H9 (cell line): ENCODE measurements around the gene TBXAS1. TPM values are rescaled to one million over a fixed set of nuclear protein-coding genes. Genes with fewer than 3 reads are reported as not detected.

ENCODE experiments used
- DNase-seq: peaks from one replicate; pipeline ENCODE4 v3.0.0-alpha.2; 2017
- H2AFZ ChIP-seq: one replicate; pipeline ENCODE4 v1.6.1; 2013; ENCODE audit warnings: mild to moderate bottlenecking, low read length, control low read depth, moderate library complexity
- H2AK5ac ChIP-seq: 2 replicates; pipeline ENCODE4 v1.6.1; 2013; ENCODE audit warnings: low read length, control low read depth, mixed read lengths; ENCODE audit not compliant: insufficient read length
- H2BK120ac ChIP-seq: one replicate; pipeline ENCODE4 v1.6.1; 2013; ENCODE audit warnings: low read depth, mild to moderate bottlenecking, low read length, control low read depth, inconsistent platforms; ENCODE audit not compliant: poor library complexity, severe bottlenecking
- H2BK12ac ChIP-seq: 2 replicates; pipeline ENCODE4 v1.6.1; 2013; ENCODE audit warnings: low read length, control low read depth, mixed read lengths, low read depth; ENCODE audit not compliant: insufficient read length
- H2BK15ac ChIP-seq: 2 replicates; pipeline ENCODE4 v1.6.1; 2013; ENCODE audit warnings: low read depth, low read length, control low read depth
- H2BK20ac ChIP-seq: one replicate; pipeline ENCODE4 v1.6.1; 2013; ENCODE audit warnings: low read depth, mild to moderate bottlenecking, low read length, control low read depth, inconsistent platforms; ENCODE audit not compliant: poor library complexity, severe bottlenecking
- H2BK5ac ChIP-seq: 2 replicates; pipeline ENCODE4 v1.6.1; 2013; ENCODE audit warnings: low read length, control low read depth, mixed read lengths; ENCODE audit not compliant: insufficient read length
- H3K14ac ChIP-seq: 2 replicates; pipeline ENCODE4 v1.6.1; 2013; ENCODE audit warnings: low read length, control low read depth; ENCODE audit not compliant: insufficient read depth
- H3K18ac ChIP-seq: 2 replicates; pipeline ENCODE4 v1.6.1; 2013; ENCODE audit warnings: low read depth, mild to moderate bottlenecking, mixed read lengths, low read length, control low read depth; ENCODE audit not compliant: insufficient read length
- H3K23ac ChIP-seq: 2 replicates; pipeline ENCODE4 v1.6.1; 2013; ENCODE audit warnings: low read length, control low read depth, mixed read lengths, low read depth; ENCODE audit not compliant: insufficient read length
- H3K23me2 ChIP-seq: 2 replicates; pipeline ENCODE4 v1.6.1; 2013; ENCODE audit warnings: low read depth, mild to moderate bottlenecking, mixed read lengths, low read length, control low read depth; ENCODE audit not compliant: insufficient read length, poor library complexity, severe bottlenecking
- H3K27ac ChIP-seq: 2 replicates; pipeline ENCODE4 v1.5.1; 2013; ENCODE audit warnings: low read length, control low read depth, mixed read lengths, low read depth; ENCODE audit not compliant: insufficient read length
- H3K27me3 ChIP-seq: 2 replicates; pipeline ENCODE4 v1.6.1; 2013; ENCODE audit warnings: low read length, control low read depth, inconsistent platforms; ENCODE audit not compliant: insufficient read depth
- H3K4ac ChIP-seq: 2 replicates; pipeline ENCODE4 v1.6.1; 2013; ENCODE audit warnings: low read depth, mild to moderate bottlenecking, control low read depth, inconsistent platforms, low read length, moderate library complexity
- H3K4me1 ChIP-seq: 2 replicates; pipeline ENCODE4 v1.6.1; 2013; ENCODE audit warnings: low read length, control low read depth, inconsistent platforms; ENCODE audit not compliant: insufficient read depth
- H3K4me2 ChIP-seq: 2 replicates; pipeline ENCODE4 v1.6.1; 2013; ENCODE audit warnings: low read length, control low read depth, mixed read lengths; ENCODE audit not compliant: insufficient read length, insufficient read depth
- H3K56ac ChIP-seq: 2 replicates; pipeline ENCODE4 v1.6.1; 2013; ENCODE audit warnings: low read depth, mild to moderate bottlenecking, mixed read lengths, low read length, control low read depth; ENCODE audit not compliant: insufficient read length
- H3K79me1 ChIP-seq: 2 replicates; pipeline ENCODE4 v1.6.1; 2013; ENCODE audit warnings: low read depth, mild to moderate bottlenecking, moderate library complexity, low read length, control low read depth, inconsistent platforms; ENCODE audit not compliant: insufficient read depth, poor library complexity, severe bottlenecking
- H3K79me2 ChIP-seq: 2 replicates; pipeline ENCODE4 v1.6.1; 2013; ENCODE audit warnings: low read length, control low read depth, inconsistent platforms; ENCODE audit not compliant: insufficient read depth
- H3K9ac ChIP-seq: 2 replicates; pipeline ENCODE4 v1.6.1; 2013; ENCODE audit warnings: low read length, control low read depth, mixed read lengths; ENCODE audit not compliant: insufficient read length; ENCODE audit errors: extremely low read depth
- H3K9me3 ChIP-seq: one replicate; pipeline ENCODE4 v1.6.1; 2013; ENCODE audit warnings: low read depth, low read length, inconsistent platforms; ENCODE audit not compliant: control insufficient read depth
- H3T11ph ChIP-seq: one replicate; pipeline ENCODE4 v1.6.1; 2013; ENCODE audit warnings: mild to moderate bottlenecking, low read length, control low read depth, inconsistent platforms
- H4K20me1 ChIP-seq: one replicate; pipeline ENCODE4 v1.6.1; 2013; ENCODE audit not compliant: control insufficient read depth, insufficient read length, insufficient read depth
- H4K5ac ChIP-seq: 2 replicates; pipeline ENCODE4 v1.6.1; 2013; ENCODE audit warnings: low read depth, mild to moderate bottlenecking, mixed read lengths, low read length, control low read depth; ENCODE audit not compliant: insufficient read length
- H4K8ac ChIP-seq: replicated peaks from 2 replicates; pipeline ENCODE4 v1.6.1; 2013; ENCODE audit warnings: low read length, control low read depth, mixed read lengths, low read depth; ENCODE audit not compliant: insufficient read length
- H4K91ac ChIP-seq: 2 replicates; pipeline ENCODE4 v1.6.1; 2013; ENCODE audit warnings: low read depth, mild to moderate bottlenecking, moderate library complexity, mixed read lengths, low read length, control low read depth; ENCODE audit not compliant: insufficient read length
- H3K27ac Mint-ChIP-seq, 3 experiments: 2 replicates in 2 of 3; 3 replicates in 1 of 3; pipeline ENCODE4 v1.8.0; 2020 to 2021; ENCODE audit warnings: mixed read lengths in 3 of 3, mild to moderate bottlenecking in 1 of 3, moderate library complexity in 1 of 3
- H3K27me3 Mint-ChIP-seq: 2 replicates; pipeline ENCODE4 v1.8.0; 2021; ENCODE audit warnings: low read depth, mild to moderate bottlenecking, moderate library complexity, mixed read lengths
- H3K36me3 Mint-ChIP-seq, 3 experiments: 2 replicates in 2 of 3; 3 replicates in 1 of 3; pipeline ENCODE4 v1.8.0; 2020 to 2021; ENCODE audit warnings: low read depth in 3 of 3, mixed read lengths in 3 of 3; ENCODE audit not compliant: insufficient read depth in 1 of 3
- H3K4me1 Mint-ChIP-seq, 2 experiments: 2 replicates each; pipeline ENCODE4 v1.8.0; 2020; ENCODE audit warnings: mixed read lengths in 2 of 2
- H3K4me3 Mint-ChIP-seq, 2 experiments: 2 replicates in 1 of 2; 3 replicates in 1 of 2; pipeline ENCODE4 v1.8.0; 2020 to 2021; ENCODE audit warnings: mild to moderate bottlenecking in 2 of 2, mixed read lengths in 2 of 2, moderate library complexity in 1 of 2
- H3K9me3 Mint-ChIP-seq, 2 experiments: 2 replicates in 1 of 2; 3 replicates in 1 of 2; pipeline ENCODE4 v1.8.0; 2020; ENCODE audit warnings: mild to moderate bottlenecking in 2 of 2, mixed read lengths in 2 of 2, moderate library complexity in 1 of 2
- WGBS: extraction: QIAGEN DNeasy Blood & Tissue Kit; methylation state at CpG from one replicate; pipeline ENCODE4 v1.1.7; 2013; ENCODE audit warnings: missing lambda C conversion rate, low lambda C conversion rate, mixed read lengths; ENCODE audit not compliant: insufficient read length; ENCODE audit errors: extremely low coverage; 5-methylcytosine and 5-hydroxymethylcytosine counted together
- total RNA-seq: library from RNA; stranded (reverse); gene quantifications from 2 replicates; pipeline ENCODE4 v1.2.1, GENCODE V29; 2021
- TF ChIP-seq, protein P1 (sequence below): fragments of 200-600 bp; sonication (generic); conservative IDR thresholded peaks from 3 replicates; pipeline ENCODE4 v1.8.0; 2021; ENCODE audit warnings: antibody characterized with exemption, mild to moderate bottlenecking

TBXAS1 gene
- total RNA-seq, 1 experiment from 2014 or later, result 0.39 TPM

DNA sequence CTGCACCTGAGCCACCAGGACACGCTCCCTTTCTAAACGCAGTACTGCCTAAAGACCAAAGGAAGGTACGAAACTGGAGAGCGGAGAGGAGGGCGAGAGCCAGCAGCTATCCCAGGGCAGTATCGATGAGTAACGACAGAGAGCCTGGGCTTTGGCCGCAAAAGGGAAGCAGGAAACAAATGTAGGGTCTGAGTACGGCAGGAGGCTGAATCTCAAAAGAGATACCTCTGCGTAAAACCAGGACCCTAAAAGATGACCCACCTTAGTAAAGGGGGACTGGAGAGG, 213.3 kb downstream of the TBXAS1 start:
- Histone ChIP-seq H3T11ph (no peak overlapping the region), H3K9me3 (no peaks in the 10 kb centered on the region), H4K20me1 (no peaks in the 10 kb centered on the region), H4K5ac (no peak overlapping the region), H2BK5ac (no peak overlapping the region), H3K79me2 (no peaks in the 10 kb centered on the region; the same call in 1 of the 2 replicates), H4K91ac (no peak overlapping the region), H3K27ac (no peak overlapping the region), H3K4me1 (no peaks in the 10 kb centered on the region), H3K18ac (no peak overlapping the region), H2BK120ac (no peak overlapping the region), H2BK12ac (no peak overlapping the region), H3K4me2 (no peak overlapping the region), H3K79me1 (no peaks in the 10 kb centered on the region), H3K23me2 (no peaks in the 10 kb centered on the region), H2BK20ac (no peak overlapping the region), H2AFZ (no peak overlapping the region), H3K56ac (no peak overlapping the region), H2BK15ac (no peak overlapping the region), H3K14ac (peak overlapping the region; percentile 63; the same call in 1 of the 2 replicates), H3K4ac (no peak overlapping the region), H3K27me3 (no peaks in the 10 kb centered on the region), H3K23ac (no peak overlapping the region), H4K8ac (no peak overlapping the region), H3K9ac (no peak overlapping the region), H2AK5ac (no peak overlapping the region)
- Mint-ChIP-seq H3K27ac (peak overlapping the region in 1 of 3 experiments; percentile 39; a peak in 1 of 7 replicates), H3K9me3 (no peaks in the 10 kb centered on the region), H3K4me1 (no peaks in the 10 kb centered on the region), H3K36me3 (peaks cover 0 to 29% (median 0%) of the 10 kb centered on the region in 3 experiments; a peak in 3 of 7 replicates), H3K27me3 (no peaks in the 10 kb centered on the region), H3K4me3 (no peak overlapping the region)
- no CpG with 5 or more reads among the region's 10 CpGs for WGBS
- DNase-seq, result no peak
- TF ChIP-seq, protein P1, sequence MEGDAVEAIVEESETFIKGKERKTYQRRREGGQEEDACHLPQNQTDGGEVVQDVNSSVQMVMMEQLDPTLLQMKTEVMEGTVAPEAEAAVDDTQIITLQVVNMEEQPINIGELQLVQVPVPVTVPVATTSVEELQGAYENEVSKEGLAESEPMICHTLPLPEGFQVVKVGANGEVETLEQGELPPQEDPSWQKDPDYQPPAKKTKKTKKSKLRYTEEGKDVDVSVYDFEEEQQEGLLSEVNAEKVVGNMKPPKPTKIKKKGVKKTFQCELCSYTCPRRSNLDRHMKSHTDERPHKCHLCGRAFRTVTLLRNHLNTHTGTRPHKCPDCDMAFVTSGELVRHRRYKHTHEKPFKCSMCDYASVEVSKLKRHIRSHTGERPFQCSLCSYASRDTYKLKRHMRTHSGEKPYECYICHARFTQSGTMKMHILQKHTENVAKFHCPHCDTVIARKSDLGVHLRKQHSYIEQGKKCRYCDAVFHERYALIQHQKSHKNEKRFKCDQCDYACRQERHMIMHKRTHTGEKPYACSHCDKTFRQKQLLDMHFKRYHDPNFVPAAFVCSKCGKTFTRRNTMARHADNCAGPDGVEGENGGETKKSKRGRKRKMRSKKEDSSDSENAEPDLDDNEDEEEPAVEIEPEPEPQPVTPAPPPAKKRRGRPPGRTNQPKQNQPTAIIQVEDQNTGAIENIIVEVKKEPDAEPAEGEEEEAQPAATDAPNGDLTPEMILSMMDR, result no peak
